ENCODE data around the gene NR2F2.

The NR2F2 gene

GRCh38 chr15:96344706-96345559 lies 14.4 kb downstream of the NR2F2 start:
- Histone ChIP-seq H3K27me3 (ENCODE audit: control insufficient read depth, low read length) (no peaks in the 10 kb centered on the region), H4K20me1 (ENCODE audit: control insufficient read depth, insufficient read depth, low read depth, low read length) (no peaks in the 10 kb centered on the region), H3K36me3 (ENCODE audit: control insufficient read depth, low read length) (no peaks in the 10 kb centered on the region), H3K4me1 (ENCODE audit: control insufficient read depth, low read length) (no peaks in the 10 kb centered on the region), H3K9me2 (replicated peaks; ENCODE audit: control insufficient read depth, low read length) (no peaks in the 10 kb centered on the region), H3F3A (ENCODE audit: control insufficient read depth, insufficient read depth) (no peaks in the 10 kb centered on the region), H3K4me2 (ENCODE audit: low read length) (no peak overlapping the region), H3K9me3 (ENCODE audit: control insufficient read depth, insufficient read depth, low read length) (no peaks in the 10 kb centered on the region), H3K27ac (ENCODE audit: low read depth, low read length) (no peak overlapping the region), H3K79me2 (ENCODE audit: control insufficient read depth, low read length) (no peaks in the 10 kb centered on the region), H3K4me3 (ENCODE audit: low read length) (no peak overlapping the region)
- TF ChIP-seq EZH2phosphoT487 (IDR thresholded peaks at IDR 0.05; ENCODE audit: borderline replicate concordance, low read length) (no peak), CTCF (IDR thresholded peaks at IDR 0.05; ENCODE audit: low read depth, low read length, poor library complexity, severe bottlenecking) (no peak)

DNA sequence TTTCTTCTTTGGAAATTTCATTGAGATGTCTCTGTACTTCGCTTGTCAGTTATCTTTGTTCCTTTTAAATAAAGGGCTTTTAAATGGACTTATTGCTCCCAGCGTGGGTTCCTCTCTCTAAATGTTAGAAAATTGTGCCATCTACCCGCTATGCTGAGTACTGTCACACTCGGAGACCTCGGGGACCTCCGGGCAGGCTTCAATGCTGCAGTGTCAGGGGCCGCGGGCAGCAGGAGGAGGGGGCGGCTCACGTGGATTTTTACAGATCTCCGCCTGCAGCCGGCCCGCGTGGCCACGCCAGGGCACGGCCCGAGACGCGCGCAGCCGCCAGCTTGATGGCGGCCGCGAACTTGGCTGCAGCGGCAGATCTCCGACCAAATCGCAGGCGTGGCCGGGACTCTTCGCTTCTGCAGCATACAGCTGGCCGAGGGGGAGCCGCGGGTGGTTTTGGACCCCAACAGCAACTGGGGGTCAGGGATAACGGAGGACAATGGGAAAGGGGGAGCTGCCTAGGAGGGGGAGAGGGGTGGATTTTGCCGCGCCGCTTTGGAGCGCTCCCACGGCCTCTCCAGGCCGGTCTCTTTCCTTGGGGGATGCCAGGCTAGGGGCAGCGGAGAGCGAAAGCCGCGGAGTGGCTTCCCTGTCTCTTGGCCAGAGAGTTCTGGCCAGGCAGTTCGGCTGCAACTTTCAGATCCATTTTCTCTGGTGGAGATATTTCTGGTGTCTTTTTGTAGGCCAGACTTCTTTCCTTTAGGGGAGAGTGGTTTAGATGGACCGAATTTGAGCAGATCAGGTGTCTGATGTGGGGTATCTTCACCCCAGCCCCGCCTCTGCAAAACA lies 15.3 kb downstream of the NR2F2 start:
- H3K79me2 ChIP-seq (ENCODE audit: control insufficient read depth, low read length): no peaks in the 10 kb centered on the region
- H3K27ac ChIP-seq (ENCODE audit: low read depth, low read length): no peak overlapping the region
- no peaks in the 10 kb centered on the region for H3K9me3 ChIP-seq (ENCODE audit: control insufficient read depth, insufficient read depth, low read length)
- H3K4me3 ChIP-seq (ENCODE audit: low read length): no peak overlapping the region
- H3K27me3 ChIP-seq (ENCODE audit: control insufficient read depth, low read length): no peaks in the 10 kb centered on the region
- no peak for TF ChIP-seq CTCF (IDR thresholded peaks at IDR 0.05; ENCODE audit: low read depth, low read length, poor library complexity, severe bottlenecking)
- no peaks in the 10 kb centered on the region for H4K20me1 ChIP-seq (ENCODE audit: control insufficient read depth, insufficient read depth, low read depth, low read length)
- H3K9me2 ChIP-seq (replicated peaks; ENCODE audit: control insufficient read depth, low read length): no peaks in the 10 kb centered on the region
- H3K4me2 ChIP-seq (ENCODE audit: low read length): no peak overlapping the region
- no peaks in the 10 kb centered on the region for H3F3A ChIP-seq (ENCODE audit: control insufficient read depth, insufficient read depth)
- H3K36me3 ChIP-seq (ENCODE audit: control insufficient read depth, low read length): no peaks in the 10 kb centered on the region
- H3K4me1 ChIP-seq (ENCODE audit: control insufficient read depth, low read length): no peaks in the 10 kb centered on the region

DNA sequence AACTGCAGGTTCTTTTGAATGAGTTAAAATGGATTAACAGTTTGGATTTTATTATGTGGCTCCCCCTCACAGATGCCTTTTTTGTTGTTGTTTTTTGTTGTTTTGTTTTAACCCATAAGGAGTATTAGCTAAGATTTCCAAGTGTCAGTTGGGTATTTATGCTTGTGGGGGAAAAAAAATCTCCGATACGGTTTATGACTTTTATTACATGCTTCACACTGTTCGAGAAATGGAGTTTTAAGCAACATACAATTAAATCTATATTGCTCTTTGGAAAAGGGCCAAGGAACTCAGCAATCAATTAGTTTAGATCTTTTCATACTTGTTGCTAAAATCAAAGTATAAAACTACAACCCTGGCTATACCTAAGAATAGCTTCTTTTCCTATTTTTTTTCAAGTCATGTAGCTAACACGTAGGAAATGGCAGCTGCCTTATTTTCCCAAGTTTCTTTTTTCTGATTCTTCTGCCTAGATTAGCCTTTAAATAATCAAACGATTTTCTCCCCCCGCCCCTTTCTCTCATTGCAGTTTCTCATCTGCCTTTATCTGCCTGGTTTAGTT lies 16.0 kb downstream of the NR2F2 start:
- no peak overlapping the region for H3K27ac ChIP-seq (ENCODE audit: low read depth, low read length)
- H3K79me2 ChIP-seq (ENCODE audit: control insufficient read depth, low read length): no peaks in the 10 kb centered on the region
- H4K20me1 ChIP-seq (ENCODE audit: control insufficient read depth, insufficient read depth, low read depth, low read length): no peaks in the 10 kb centered on the region
- no peaks in the 10 kb centered on the region for H3K36me3 ChIP-seq (ENCODE audit: control insufficient read depth, low read length)
- no peak overlapping the region for H3K4me3 ChIP-seq (ENCODE audit: low read length)
- no peaks in the 10 kb centered on the region for H3K4me1 ChIP-seq (ENCODE audit: control insufficient read depth, low read length)
- no peaks in the 10 kb centered on the region for H3K9me2 ChIP-seq (replicated peaks; ENCODE audit: control insufficient read depth, low read length)
- no peak overlapping the region for H3K4me2 ChIP-seq (ENCODE audit: low read length)
- no peaks in the 10 kb centered on the region for H3K27me3 ChIP-seq (ENCODE audit: control insufficient read depth, low read length)
- no peaks in the 10 kb centered on the region for H3F3A ChIP-seq (ENCODE audit: control insufficient read depth, insufficient read depth)
- H3K9me3 ChIP-seq (ENCODE audit: control insufficient read depth, insufficient read depth, low read length): no peaks in the 10 kb centered on the region
- TF ChIP-seq EZH2phosphoT487 (IDR thresholded peaks at IDR 0.05; ENCODE audit: borderline replicate concordance, low read length) (no peak), CTCF (IDR thresholded peaks at IDR 0.05; ENCODE audit: low read depth, low read length, poor library complexity, severe bottlenecking) (no peak)
